Nephron progenitor cell (in vitro differentiated cells): ENCODE data around the gene DNASE1L3.

Experiments
- DNase-seq: peaks from one replicate; pipeline ENCODE4 v3.0.0; 2021
- H3K27ac Mint-ChIP-seq: 2 replicates; pipeline ENCODE4 v1.8.0; 2021; ENCODE audit warnings: mild to moderate bottlenecking, moderate library complexity, mixed read lengths
- H3K27me3 Mint-ChIP-seq: 2 replicates; pipeline ENCODE4 v1.8.0; 2021; ENCODE audit warnings: mild to moderate bottlenecking, low read depth, mixed read lengths; ENCODE audit not compliant: poor library complexity
- H3K36me3 Mint-ChIP-seq: 2 replicates; pipeline ENCODE4 v1.8.0; 2021; ENCODE audit warnings: low read depth, mixed read lengths
- H3K4me1 Mint-ChIP-seq: 2 replicates; pipeline ENCODE4 v1.8.0; 2021; ENCODE audit warnings: mixed read lengths
- H3K4me3 Mint-ChIP-seq: 2 replicates; pipeline ENCODE4 v1.8.0; 2021; ENCODE audit warnings: mild to moderate bottlenecking, moderate library complexity, mixed read lengths
- H3K9me3 Mint-ChIP-seq: 2 replicates; pipeline ENCODE4 v1.8.0; 2021; ENCODE audit warnings: mild to moderate bottlenecking, moderate library complexity, mixed read lengths
- CTCF ChIP-seq: fragments of 200-600 bp; sonication (generic); IDR thresholded peaks from 2 replicates; pipeline ENCODE4 v1.5.0; 2021; ENCODE audit warnings: antibody characterized with exemption

The DNASE1L3 gene

GRCh38 chr3:58180099-58180880 is 30.5 kb downstream of the DNASE1L3 start:
- TF ChIP-seq CTCF, result no peak
- Mint-ChIP-seq H3K36me3 (no peaks in the 10 kb centered on the region), H3K9me3 (no peaks in the 10 kb centered on the region), H3K4me3 (no peak overlapping the region), H3K27ac (no peak overlapping the region), H3K4me1 (peaks cover 5% of the 10 kb centered on the region), H3K27me3 (peaks cover 35% of the 10 kb centered on the region)
- no peak for DNase-seq

GRCh38 chr3:58179235-58180098 is 31.3 kb downstream of the DNASE1L3 start:
- no peak for DNase-seq
- peaks cover 13% of the 10 kb centered on the region for H3K4me1 Mint-ChIP-seq
- no peak overlapping the region for H3K27ac Mint-ChIP-seq
- no peak overlapping the region for H3K4me3 Mint-ChIP-seq
- peaks cover 29% of the 10 kb centered on the region for H3K27me3 Mint-ChIP-seq
- no peaks in the 10 kb centered on the region for H3K9me3 Mint-ChIP-seq
- no peak for TF ChIP-seq CTCF
- no peaks in the 10 kb centered on the region for H3K36me3 Mint-ChIP-seq

- Mint-ChIP-seq H3K4me1 (peaks cover 21% of the 10 kb centered on the region), H3K4me3 (peak overlapping the region; percentile 76), H3K27ac (no peak overlapping the region), H3K27me3 (peaks cover 26% of the 10 kb centered on the region), H3K36me3 (no peaks in the 10 kb centered on the region), H3K9me3 (no peaks in the 10 kb centered on the region)
- no peak for TF ChIP-seq CTCF
- DNase-seq, result no peak
These were observed 32.1 kb downstream of the DNASE1L3 start for GRCh38 chr3:58178528-58179234.

- Mint-ChIP-seq H3K27me3 (peaks cover 25% of the 10 kb centered on the region), H3K4me3 (peak overlapping the region; percentile 76), H3K36me3 (no peaks in the 10 kb centered on the region), H3K9me3 (no peaks in the 10 kb centered on the region), H3K27ac (no peak overlapping the region), H3K4me1 (peaks cover 29% of the 10 kb centered on the region)
- peak; percentile 99 for DNase-seq
- TF ChIP-seq CTCF, result peak; percentile 94
These were observed 32.8 kb downstream of the DNASE1L3 start for GRCh38 chr3:58177747-58178527.

GRCh38 chr3:58176827-58177489 is 33.8 kb downstream of the DNASE1L3 start:
- no peaks in the 10 kb centered on the region for H3K9me3 Mint-ChIP-seq
- no peak for DNase-seq
- H3K4me1 Mint-ChIP-seq, result peaks cover 29% of the 10 kb centered on the region
- H3K27ac Mint-ChIP-seq, result no peak overlapping the region
- H3K27me3 Mint-ChIP-seq, result peaks cover 22% of the 10 kb centered on the region
- H3K4me3 Mint-ChIP-seq, result peak overlapping the region; percentile 49
- H3K36me3 Mint-ChIP-seq, result peaks cover under 1% of the 10 kb centered on the region
- TF ChIP-seq CTCF, result no peak
